Esophagus muscularis mucosa (tissue), 2 donors: ENCODE results near the gene MREG.

Source experiments
- POLR2A ChIP-seq: fragments of 450-650 bp; IDR thresholded peaks from one replicate; pipeline ENCODE4 v1.6.1; 2017; ENCODE audit warnings: antibody characterized with exemption, moderate library complexity, mild to moderate bottlenecking, low read depth
- POLR2AphosphoS5 ChIP-seq, 2 donors: sonication (generic); formaldehyde crosslinking; IDR thresholded peaks; one replicate each; pipeline ENCODE4 v1.6.1; 2017; ENCODE audit warnings: antibody characterized with exemption in 2 of 2

GRCh38 chr2:215981115-215981514 lies 32.2 kb downstream of the MREG start:
- TF ChIP-seq POLR2A (no peak), POLR2AphosphoS5 (IDR thresholded peaks at IDR 0.05) (no peak)
